Fibroblast of the conjunctiva (primary cell): ENCODE data around the gene UNC79.

Experiments
- DNase-seq: peaks from one replicate; pipeline ENCODE4 v3.0.0-alpha.2; 2010; ENCODE audit warnings: low read depth

UNC79 gene

GRCh38 chr14:93548102-93548843 is 117.5 kb downstream of the UNC79 start:
- no peak for DNase-seq

DNA sequence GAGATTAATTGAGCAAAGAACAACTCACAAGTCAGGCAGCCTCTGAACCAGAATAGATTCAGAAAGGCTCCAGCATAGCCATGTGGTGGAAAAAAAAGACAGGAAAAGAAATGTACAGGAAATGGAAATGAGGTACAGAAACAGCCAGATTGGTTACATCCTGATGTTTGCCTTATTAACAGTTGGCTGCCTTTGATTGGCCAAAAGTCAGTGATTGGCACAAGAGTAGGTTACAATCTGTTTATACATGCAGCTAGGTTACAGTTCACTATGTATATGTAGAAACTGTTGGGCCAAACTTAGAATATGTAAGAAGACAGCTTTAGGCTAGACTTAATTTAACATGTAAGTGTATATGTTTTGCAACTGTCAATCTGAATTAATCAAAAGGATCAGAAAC is 118.9 kb downstream of the UNC79 start:
- no peak for DNase-seq

GRCh38 chr14:93564918-93565317 is 134.2 kb downstream of the UNC79 start:
- no peak for DNase-seq

GRCh38 chr14:93566065-93566693 is 135.4 kb downstream of the UNC79 start:
- DNase-seq = no peak

DNA sequence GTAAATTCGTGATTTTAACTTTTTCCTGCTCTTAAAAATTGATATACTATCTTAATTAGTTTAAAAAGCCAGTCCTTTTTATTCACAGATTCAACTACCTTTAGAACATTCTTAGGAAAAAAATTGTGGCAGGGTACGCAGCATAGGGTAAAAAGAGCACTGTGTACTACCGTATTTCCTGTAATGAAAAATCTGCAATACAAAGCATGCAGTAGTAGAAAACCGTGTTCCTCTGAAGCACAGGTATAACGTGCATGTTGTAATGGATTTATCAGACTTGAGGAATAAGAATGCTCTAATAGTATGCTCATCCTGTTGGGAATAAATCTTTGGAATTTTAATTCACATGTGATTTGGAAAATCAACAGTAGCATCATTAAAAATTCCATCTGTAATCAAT is 140.5 kb downstream of the UNC79 start:
- no peak for DNase-seq

DNA sequence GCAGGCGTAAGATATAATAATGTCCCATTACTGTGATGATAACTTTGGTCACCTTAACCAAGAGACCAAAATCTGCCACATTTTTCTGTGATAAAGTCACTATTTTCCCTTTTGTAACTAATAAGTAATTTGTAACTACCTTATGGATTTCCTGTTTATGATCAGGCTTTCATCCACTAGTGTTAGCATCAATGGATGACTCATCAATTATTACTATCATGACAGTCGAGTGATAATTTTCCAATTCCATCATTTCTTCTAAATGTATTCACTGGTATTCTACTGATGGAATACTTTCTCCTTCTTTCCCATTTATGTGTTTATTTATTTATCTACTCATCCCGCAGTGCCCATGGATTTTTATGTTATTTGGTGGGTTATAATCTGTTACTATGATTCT is 148.4 kb downstream of the UNC79 start:
- DNase-seq = no peak

DNA sequence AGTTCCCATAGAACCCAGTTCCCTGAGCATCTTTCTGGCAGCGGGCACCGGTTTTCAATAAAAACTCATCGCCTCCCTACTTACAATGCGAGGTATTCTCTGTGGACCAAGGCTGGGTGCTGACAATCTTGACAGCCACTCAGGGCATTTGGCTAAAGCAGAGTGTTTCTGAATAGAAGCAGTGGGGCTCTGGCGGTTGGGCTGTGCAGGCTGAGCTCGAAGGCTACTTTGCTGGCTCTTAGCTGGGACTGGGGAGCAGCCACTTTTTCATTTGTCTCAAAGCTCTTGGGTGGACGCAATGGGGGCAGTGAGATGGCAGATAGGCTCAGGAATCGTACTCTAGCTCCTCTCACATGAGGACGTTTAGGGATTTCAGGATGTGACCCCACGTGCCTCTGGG is 151.8 kb downstream of the UNC79 start:
- DNase-seq = no peak

DNA sequence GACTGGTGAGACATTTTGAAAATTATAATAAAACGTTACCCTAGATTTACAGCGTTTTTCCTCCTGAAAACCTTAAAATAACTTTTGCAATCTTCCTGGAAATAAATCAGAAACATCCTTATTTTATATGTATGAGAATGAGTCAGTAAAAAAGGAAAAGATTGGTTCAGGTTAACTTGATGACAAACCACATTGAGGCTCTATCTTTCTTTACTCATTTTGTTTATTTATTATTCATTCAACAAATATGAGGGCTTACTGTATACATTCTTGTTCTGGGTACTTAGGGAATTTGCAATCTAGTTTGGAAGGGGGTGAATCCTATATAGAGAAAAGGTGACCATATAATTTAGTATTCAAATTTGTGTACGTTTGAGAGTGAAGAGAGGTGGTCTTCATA is 156.6 kb downstream of the UNC79 start:
- DNase-seq = no peak

GRCh38 chr14:93591506-93591905 is 160.8 kb downstream of the UNC79 start:
- DNase-seq = no peak

DNA sequence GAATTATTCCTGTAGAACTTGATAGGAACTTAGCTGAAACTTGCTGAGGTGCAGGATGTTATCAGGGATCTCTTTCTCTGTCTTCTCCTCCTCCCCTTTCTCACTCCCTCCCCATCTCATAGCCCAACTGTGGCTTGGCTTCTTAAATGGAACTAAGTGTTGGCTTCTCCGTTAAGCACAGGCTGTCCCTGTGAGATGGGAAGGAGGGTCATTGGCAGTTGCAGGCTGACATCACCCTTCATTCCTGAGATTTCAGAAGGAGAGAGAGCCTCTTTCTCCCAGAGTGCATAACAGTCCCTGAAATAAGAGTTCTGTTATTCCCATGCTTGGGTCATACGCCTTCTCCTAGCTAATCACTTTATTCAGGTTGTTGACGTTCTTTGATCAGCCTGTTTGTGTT is 162.0 kb downstream of the UNC79 start:
- no peak for DNase-seq

- no peak for DNase-seq
Observed at GRCh38 chr14:93606091-93606490, 175.4 kb downstream of the UNC79 start.

- DNase-seq = peak; percentile 27
Observed at GRCh38 chr14:93619176-93619793, 188.5 kb downstream of the UNC79 start.

DNA sequence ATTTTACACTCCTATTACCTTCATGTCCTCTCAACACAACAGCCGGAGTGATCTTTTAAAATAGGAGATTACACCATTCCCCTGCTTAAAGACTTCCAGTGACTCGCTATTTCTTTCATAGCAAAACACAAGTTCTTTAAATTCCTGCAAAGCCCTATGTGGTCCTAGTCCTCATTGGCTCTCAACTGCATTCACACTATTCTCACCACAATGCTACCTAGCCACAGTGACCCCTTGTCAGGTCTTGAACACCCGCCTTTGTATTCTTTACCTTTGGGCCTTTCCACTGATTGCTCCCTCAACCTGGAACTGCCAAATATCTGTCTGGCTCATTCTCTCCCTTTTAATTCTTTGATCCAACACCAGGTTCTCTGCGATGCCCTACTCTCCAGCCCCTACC is 197.3 kb downstream of the UNC79 start:
- DNase-seq = no peak

- DNase-seq = no peak
Observed at GRCh38 chr14:93629643-93630042, 198.9 kb downstream of the UNC79 start.

DNA sequence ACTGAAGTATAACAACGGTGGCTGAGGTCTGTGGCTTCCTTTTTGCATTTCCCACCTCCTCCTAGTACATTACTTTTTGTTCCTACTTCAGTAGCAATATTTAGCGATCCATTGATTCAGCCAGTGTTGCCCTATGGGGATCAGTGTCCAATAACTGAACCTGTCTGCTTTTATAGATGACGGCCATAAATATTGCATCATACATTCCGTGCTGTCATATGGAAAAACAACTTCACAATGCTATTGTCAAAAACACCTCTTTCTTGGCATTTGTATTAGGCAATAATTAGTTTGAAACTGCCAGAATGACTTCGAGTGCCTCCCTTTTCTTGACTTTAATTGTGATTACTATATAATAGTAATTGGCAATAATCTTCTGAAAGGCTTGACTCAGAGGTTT is 208.1 kb downstream of the UNC79 start:
- DNase-seq = no peak

- DNase-seq = no peak
Observed at GRCh38 chr14:93643127-93643526, 212.4 kb downstream of the UNC79 start.

- no peak for DNase-seq
Observed at GRCh38 chr14:93643676-93644075, 212.9 kb downstream of the UNC79 start.

GRCh38 chr14:93645200-93645599 is 214.5 kb downstream of the UNC79 start:
- no peak for DNase-seq

DNA sequence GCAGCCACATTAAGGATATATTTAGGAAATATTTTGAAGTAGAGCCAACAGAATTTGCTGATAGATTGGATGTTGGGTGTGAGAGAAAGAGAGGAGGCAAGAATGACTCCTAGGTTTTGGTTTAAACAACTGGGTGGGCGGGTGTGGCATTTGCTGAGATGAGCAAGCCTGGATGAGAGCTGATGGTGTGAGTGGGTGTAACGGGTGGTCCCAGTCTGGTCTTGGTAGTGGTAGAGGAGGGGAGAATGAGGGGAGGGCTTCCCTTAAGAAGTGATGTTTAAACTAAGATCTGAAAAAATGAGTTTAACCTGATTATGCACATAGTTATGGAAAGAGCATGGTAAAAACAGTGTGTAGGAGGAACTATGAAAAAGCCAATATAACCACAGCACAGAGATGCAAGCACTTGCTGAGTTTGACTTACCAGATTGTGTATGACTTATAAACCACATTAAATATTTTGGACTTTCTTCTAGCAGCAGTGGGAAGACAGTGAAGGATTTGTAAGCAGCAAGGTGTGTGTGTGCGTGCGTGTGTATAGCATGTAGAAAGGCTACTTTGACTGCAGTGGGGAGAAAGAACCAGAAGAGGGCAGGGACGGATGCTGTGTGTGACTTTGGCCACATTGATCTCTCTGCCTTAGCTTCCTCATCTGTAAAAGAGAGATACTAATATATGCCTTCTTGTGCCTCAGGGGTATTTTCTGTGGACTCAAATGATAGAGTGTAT is 217.9 kb downstream of the UNC79 start:
- no peak for DNase-seq

GRCh38 chr14:93654599-93654998 is 223.9 kb downstream of the UNC79 start:
- DNase-seq = no peak

- DNase-seq = peak; percentile 4
Observed at GRCh38 chr14:93655078-93655750, 224.5 kb downstream of the UNC79 start.

GRCh38 chr14:93657875-93658274 is 227.1 kb downstream of the UNC79 start:
- no peak for DNase-seq
